Activated CD4-positive, alpha-beta T cell treated with anti-CD3 and anti-CD28 coated beads, Interleukin-2, amount 50 U/mL, for 1 hour (primary cell): ENCODE measurements around the gene PDE7B.
"Not testable (repeated sequence)": the region's sequence is repeated elsewhere in the genome, so short reads cannot be mapped to it uniquely, and the experiment has no call there.

ENCODE experiments used
- DNase-seq: peaks from one replicate; pipeline ENCODE4 v3.0.0-alpha.2; 2020

Gene PDE7B

DNA sequence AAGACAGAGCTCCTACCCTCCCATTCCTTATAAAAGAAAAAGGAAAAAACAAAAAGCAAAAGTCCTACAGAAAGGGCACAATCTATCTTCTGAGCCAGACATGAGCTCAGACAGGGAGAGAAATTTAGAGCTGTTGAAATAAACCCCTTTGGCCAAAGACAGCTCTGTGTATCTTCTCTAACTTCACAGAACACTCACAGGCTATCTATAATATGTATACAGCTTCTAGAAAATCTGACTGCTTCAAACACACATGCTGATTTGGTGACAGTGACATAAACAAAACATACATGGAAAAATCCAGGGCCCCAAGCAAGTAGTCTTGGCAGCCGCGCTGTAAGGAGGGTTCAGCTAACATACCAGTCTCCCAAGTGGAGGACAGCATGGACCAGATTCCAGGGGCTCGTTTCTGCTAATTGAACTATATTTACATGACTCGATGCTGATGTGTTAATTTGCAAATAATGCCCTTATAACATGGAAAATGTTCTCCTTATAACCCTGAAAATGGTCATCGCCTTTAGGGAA is 361.6 kb downstream of the PDE7B start:
- DNase-seq, result no peak

DNA sequence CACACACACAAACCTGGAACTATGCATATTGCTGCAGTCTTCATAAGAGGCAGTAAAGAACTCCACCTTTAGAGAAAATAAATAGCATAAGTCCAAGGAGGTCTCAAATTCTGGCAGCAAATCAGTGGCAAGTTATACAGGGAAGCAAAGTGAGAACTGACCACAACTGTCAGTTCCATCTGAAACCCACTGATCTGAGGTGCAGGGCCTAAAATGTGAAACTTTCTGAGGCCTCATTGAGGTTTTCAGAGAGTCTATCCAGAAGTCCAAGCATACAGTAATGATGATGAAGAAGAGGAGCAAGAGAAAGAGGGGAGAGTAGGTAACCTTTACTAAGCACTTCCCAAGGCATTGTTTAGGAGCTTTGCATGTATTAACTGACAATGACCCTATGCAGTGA is 362.4 kb downstream of the PDE7B start:
- no peak for DNase-seq

DNA sequence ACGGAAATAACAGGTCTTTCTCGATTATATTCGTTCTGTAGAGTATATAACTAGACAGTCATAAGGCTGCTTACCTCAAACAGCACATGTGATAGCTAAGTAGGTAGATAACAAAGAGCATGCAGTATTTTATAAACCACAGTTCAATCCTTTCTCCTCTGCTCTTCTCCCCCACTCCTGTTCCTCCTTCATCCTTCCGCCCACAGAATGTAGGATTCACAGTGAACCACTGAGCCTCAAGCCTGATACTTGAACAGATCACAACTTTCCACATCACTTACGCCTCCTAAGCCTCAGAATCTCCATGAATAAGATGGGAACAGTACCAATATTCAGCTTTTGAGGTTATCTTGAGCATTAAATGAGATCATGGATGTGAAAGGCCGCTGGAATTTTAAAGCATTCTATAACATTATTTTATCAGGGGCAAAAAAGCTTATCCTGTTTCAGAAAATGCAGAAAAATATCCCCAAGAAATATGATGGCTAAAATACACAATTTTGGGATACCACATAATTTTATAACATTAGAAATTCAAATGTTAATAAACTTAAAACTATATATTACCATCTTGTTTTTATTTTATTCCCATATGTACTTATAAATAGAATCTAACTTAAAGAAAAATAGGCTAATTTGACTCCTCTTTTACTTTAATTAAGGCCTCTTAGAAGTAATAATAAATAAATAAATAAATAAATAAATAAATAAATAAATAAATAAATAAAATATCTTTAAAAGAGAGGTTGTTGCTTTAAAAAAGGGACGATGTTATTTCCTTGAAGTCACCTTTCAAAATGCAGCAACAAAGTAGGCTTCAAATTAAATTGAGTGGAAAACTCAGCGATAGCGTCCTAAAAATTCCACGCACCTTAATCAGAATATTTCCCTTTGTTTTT is 365.3 kb downstream of the PDE7B start:
- DNase-seq, result no peak

DNA sequence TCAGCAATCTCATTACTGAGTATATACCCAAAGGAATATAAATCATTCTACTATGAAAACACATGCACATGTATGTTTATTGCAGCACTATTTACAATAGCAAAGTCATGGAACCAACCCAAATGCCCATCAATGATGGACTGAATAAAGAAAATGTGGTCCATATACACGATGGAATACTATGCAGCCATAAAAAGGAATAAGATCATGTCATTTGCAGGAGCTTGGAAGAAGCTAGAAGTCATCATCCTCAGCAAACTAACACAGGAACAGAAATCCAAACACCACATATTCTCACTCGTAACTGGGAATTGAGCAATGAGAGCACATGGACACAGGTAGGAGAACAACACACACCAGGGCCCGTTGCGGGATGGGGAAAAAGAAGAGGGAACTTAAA is 373.5 kb downstream of the PDE7B start:
- not testable (repeated sequence) for DNase-seq

DNA sequence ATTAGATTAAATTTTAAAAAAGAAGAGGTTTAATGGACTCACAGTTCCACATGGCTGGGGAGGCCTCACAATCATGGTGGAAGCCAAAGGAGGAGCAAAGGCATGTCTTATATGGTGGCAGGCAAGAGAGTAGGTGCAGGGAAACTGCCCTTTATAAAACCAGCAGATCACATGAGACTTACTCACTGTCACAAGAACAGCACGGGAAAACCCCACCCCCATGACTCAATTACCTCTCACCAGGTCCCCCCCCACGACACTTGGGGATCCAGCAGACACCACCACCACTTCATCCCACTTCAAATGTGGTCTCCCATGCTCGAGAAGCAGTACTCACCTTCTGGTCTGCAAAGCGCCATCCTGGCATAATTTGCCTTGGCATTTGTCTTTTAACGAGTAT is 374.0 kb downstream of the PDE7B start:
- no peak for DNase-seq

DNA sequence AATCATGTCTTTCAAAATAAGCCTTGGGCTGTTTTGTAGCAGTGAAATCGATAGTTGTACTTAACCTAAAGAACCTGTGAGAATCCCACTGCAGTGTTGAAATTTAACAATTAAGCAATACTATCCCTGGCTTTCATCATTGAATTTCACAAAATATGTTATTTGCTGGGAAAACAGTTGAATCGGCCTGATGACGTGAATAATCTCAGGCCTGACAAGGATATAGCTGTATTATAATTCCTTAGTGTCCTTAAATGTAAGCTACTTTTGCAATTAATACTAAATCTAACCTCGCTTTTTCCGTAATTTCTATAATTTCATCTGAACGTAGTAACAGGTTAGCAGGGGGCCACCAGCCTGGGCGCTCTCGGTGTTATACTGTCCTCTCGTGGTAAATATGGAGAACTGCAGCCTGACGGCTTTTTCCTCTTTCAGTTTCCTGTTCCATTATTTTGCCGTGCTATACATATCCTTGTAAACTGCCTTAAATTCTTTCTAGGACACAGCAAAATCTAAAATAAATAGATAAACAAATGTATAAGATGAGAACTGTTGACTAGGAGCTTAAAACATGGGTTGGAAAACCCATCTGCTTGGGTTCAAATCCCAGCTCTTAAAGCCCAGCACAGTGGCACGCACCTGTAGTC is 374.6 kb downstream of the PDE7B start:
- DNase-seq, result peak; percentile 45

DNA sequence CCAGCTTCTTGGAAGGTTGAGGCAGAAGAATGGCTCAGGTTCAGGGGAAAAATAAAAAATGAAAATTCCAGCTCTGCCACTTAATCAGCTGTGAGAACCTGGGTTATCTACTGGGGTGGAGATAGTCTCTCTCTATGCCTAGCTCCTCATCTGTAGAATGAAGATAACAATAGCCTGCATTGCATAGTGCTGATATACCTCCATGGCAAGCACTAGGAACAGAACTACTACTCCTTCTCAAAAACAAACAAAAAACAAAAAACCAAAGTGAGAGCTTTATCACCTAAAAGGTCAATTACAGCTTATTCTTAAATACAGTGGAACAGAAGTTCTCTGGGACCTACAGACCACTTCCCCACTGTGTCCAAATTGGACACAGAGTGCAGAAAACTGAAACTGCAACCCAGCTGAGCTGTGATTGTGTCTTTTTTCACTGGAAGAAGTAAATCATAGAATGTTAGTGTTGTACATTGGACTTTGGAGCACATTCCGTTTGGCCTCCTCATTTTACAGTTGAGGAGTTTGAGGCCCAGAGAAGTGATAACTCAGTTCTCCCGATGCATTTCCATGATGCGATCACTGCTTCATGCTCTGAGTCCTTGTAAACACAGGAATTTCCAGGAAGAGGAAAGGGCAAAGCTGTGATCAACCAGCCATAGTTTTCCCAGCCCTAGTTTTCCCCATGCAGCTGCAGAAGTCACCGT is 375.3 kb downstream of the PDE7B start:
- DNase-seq, result no peak

DNA sequence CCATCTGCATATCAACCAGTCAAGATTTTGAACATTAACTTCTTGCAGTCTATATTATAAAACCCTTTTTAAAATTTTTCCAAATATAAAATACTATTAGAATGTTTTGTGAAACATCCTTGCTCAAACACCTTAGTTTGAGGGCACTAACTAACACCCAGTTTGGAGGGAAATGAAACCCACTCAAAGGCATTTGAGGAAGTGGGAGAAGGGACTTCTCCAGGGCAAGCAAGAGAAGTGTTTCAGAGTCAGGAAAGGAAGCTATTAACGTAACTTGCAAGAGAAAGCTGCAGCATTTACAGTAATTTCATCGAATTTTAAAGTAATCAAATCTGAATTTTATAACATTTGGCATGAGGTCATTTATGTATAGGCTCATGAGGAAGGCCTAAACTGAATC is 377.3 kb downstream of the PDE7B start:
- no peak for DNase-seq

DNA sequence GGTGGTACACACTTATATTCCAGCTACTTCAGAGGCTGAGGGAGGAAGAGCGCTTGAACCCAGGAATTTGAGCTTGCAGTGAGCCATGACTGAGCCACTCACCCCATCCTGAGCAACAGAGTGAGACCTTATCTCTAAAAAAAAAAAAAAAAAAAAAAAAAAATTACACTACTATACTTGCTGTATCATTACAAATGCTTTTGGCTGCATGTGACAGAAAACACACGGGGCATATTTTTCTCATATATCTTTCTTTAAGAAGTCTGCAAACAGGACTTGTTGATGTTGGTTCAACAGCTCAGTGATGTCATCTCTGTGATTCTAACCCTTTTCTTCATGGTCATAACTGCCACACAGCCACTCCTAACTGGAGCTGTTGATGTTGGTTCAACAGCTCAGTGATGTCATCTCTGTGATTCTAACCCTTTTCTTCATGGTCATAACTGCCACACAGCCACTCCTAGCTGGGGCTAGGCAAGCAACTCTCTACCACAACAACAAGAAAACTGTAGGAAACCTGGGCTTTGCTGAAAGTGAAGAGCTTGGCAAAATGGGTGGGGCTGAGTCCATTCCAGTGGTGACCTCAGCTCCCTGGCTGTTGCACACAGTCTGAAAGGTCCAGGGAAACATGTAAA is 378.8 kb downstream of the PDE7B start:
- DNase-seq, result no peak

DNA sequence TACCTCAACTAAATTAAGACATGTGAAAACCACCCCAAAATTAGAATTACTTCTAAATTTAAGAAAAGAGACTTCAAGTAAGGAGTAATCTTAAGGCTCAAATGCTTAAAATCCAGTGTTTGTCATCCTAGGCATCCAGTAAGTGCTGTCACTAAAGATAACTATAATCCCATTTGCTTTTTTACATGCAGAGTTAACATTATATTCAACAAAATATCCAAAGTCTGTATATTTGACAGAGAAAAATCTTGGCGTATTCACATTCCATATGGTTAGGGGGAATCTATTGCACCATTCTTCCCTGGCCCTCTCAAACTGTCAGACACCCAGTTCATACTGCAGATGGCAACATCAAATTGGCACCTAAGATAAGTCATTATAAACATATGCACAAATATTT is 381.2 kb downstream of the PDE7B start:
- DNase-seq, result no peak

DNA sequence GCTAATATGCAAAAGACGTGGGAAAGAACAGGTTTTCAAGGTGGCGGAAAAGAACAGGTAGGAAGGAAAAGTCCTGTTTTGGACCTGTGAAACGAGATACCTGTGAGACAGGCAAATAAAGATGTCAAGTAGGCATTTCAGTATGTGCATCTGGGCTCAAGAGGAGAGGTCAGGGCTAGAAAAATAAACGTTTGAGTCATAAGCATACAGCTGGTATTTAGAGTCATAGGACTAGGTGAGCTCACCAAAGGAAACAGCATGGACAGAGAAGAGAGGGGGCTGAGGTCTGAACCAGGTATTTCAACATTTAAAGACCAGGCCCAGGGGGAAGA is 383.7 kb downstream of the PDE7B start:
- no peak for DNase-seq

DNA sequence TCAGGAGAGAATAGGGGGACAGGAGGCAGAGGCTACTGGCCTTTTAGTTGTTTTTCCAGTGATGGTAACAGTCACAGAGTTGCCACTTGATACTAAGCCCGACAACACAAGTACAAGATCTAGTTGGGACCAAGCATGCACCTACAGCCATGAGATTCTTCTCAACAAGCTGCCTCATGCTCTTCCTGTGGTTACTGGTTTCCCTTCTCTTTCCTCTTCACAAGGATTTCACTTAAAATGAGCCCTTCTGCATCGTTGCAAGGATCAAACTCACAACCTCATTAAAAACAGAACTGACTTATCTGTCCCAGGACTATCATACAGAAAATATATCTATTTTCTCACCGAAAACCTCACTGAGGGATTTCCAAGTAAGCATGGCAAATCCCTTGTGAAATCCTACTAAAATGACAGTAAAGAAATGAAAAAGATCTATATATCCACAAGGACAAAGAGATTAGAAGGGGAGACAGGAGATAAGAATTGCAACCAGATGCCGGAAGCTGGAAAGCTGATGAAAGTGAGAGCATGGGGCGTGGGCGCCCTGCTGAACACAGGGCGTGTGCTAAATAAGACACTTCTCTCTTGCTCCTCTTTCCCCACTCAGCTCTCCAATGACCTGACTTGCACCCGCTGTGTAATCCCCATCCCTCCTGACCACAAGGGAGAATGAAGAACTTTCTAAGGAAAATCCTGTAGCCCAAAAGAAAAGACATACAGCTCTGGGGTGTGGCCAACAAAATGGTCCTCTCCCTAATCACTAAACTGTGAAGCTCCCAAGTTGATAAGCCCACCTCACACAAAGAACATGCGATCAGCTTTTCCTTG is 385.2 kb downstream of the PDE7B start:
- DNase-seq, result no peak

DNA sequence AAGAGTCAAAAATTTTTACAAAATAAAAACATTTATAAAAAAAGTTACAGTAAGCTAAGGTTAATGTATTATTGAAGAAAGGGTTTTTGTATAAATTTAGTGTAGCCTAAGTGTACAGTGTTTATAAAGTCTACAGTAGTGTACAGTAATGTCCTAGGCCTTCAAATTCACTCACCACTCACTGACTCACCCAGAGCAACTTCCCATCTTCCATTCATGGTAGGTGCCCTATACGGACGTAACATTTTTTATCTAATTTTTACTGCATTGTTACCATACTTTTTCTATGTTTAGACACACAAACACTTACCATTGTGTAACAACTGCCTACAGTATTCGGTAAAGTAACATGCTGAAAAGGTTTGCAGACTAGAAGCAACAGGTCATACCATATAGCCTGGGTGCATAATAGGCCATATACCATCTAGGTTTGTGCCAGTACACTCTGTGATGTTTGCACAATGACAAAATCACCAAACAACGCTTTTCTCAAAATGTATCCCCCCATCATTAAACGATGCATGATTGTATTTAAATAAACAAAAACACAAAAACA is 392.6 kb downstream of the PDE7B start:
- DNase-seq, result no peak
